Rectal smooth muscle tissue (tissue), 1 donor: ENCODE data around the gene KIAA1217.

Source experiments
- H3K27ac ChIP-seq: one replicate; pipeline ENCODE4 v1.7.0; 2013; ENCODE audit warnings: low read depth, low read length, inconsistent platforms
- H3K27me3 ChIP-seq: one replicate; pipeline ENCODE4 v1.7.0; 2013; ENCODE audit warnings: low read length; ENCODE audit not compliant: control insufficient read depth, insufficient read depth
- H3K36me3 ChIP-seq: one replicate; pipeline ENCODE4 v1.7.0; 2013; ENCODE audit warnings: low read length; ENCODE audit not compliant: control insufficient read depth, insufficient read depth
- H3K4me1 ChIP-seq: one replicate; pipeline ENCODE4 v1.7.0; 2013; ENCODE audit warnings: low read length; ENCODE audit not compliant: control insufficient read depth, insufficient read depth
- H3K4me3 ChIP-seq: one replicate; pipeline ENCODE4 v1.7.0; 2013; ENCODE audit warnings: low read length
- H3K9ac ChIP-seq: one replicate; pipeline ENCODE4 v1.7.0; 2013; ENCODE audit warnings: low read length

Gene KIAA1217

DNA sequence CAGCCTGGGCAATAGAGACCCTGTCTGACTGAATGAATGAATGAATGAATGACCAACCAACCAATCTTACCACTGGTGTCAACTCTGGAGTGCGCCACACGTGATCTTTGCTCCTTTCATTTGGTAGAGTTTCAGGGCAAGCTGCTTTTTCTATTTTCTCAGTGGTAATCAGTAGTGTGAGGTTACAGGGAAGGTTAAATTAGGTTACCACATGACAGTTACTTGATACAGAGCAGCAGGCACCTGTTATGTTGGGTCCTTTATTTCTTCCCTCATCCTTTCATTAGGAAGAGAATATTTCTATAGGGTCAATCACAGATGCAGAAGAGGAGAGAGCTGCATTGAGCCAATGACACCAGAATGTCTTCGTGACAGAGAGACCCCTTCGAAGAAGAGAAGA is 167.8 kb downstream of the KIAA1217 start:
- H3K27me3 ChIP-seq: no peaks in the 10 kb centered on the region
- no peak overlapping the region for H3K9ac ChIP-seq
- H3K4me1 ChIP-seq: no peaks in the 10 kb centered on the region
- no peak overlapping the region for H3K4me3 ChIP-seq
- H3K36me3 ChIP-seq: no peaks in the 10 kb centered on the region
- H3K27ac ChIP-seq: no peak overlapping the region

DNA sequence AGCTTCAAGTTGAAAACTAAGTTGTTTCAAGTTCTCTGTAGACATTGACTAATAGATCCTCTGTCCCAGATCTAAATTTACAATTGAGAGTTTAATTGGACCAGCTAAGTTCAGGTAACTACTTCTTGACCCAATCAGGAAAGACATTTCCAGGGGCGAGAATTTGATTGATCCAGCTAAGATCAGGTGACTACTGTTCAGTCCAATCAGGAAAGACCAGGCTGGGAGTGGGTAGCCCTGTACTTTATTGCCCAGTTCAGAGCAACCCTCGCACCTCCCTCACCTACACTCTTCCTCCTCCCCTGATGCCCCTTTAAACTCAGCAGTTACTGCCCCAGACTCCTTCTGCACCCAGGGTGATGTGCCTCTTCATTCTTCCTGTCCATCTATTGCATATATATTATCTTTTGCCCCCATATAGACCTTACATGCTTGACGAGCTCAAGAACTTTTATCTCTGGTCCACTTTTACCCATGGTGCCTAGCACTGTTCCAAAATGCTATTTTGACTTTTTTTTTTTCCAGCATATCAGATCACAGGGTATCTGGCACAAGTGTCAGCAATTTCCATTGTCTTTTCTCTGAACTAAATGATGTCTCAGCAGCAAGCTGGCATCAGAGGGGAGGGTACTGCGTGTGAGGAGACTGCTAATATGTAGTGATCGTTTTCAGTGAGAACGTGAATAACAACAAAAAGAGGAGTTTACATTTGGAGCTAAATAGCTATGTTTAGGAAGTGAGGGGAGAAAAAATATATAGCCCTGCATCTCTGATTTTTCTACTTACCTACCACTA is 169.4 kb downstream of the KIAA1217 start:
- no peaks in the 10 kb centered on the region for H3K36me3 ChIP-seq
- H3K27me3 ChIP-seq: no peaks in the 10 kb centered on the region
- H3K27ac ChIP-seq: no peak overlapping the region
- H3K4me1 ChIP-seq: peaks cover 3% of the 10 kb centered on the region
- H3K4me3 ChIP-seq: no peak overlapping the region
- H3K9ac ChIP-seq: no peak overlapping the region

DNA sequence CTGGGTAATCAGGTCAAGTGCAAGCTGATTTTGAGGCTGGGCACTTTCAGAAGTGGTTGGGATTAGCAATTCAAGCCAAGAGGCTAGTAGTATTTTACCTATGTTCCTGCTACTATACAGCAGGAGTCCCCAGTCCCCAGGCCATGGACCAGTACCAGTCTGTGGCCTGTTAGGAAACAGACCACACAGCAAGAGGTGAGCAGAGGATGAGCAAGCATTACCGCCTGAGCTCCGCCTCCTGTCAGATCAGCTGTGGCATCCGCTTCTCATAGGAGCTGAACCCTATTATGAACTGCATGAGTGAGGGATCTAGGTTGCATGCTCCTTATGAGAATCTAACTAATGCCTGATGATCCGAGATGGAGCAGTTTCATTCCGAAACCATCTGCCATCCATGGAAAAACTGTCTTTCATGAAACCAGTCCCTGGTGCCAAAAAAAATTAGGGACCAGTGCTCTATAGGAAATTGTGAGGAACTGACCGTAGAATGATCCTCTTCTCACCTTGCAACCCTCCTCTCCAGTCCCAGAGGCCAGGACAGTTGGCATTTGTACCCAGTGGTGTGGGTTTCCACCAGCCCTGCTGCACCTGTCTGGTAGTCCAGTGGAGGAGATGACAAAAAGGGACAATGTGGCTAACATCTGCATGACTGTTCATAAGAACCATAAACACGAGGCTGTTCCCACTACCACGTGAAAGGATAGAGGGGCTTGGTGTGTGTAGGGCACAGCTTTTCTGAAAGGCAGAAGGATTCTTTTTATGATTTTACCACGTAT is 172.5 kb downstream of the KIAA1217 start:
- Histone ChIP-seq H3K27ac (no peak overlapping the region), H3K4me1 (peaks cover 4% of the 10 kb centered on the region), H3K9ac (no peak overlapping the region), H3K27me3 (no peaks in the 10 kb centered on the region), H3K36me3 (no peaks in the 10 kb centered on the region), H3K4me3 (no peak overlapping the region)

DNA sequence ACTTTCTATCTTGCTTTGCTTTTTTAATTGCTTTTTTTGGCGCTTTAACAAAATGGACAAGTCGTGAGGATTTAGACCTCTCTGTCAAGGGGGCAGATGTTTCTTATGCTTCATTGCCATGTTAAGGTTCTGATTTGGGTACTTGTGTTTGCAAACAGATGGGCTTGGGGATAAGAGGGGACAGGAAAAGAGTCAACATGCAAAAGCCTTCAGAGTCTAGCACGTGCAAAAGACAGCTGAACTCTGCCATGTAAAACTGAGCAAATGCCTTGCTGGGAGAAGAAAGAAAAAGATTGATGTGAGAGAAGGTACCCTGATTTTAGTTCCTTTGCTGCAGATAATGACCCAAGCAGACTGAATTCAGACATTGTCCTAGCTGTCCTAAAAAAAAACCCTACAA is 173.1 kb downstream of the KIAA1217 start:
- H3K4me3 ChIP-seq: no peak overlapping the region
- no peak overlapping the region for H3K9ac ChIP-seq
- no peaks in the 10 kb centered on the region for H3K36me3 ChIP-seq
- no peaks in the 10 kb centered on the region for H3K27me3 ChIP-seq
- peaks cover 4% of the 10 kb centered on the region for H3K4me1 ChIP-seq
- H3K27ac ChIP-seq: no peak overlapping the region

DNA sequence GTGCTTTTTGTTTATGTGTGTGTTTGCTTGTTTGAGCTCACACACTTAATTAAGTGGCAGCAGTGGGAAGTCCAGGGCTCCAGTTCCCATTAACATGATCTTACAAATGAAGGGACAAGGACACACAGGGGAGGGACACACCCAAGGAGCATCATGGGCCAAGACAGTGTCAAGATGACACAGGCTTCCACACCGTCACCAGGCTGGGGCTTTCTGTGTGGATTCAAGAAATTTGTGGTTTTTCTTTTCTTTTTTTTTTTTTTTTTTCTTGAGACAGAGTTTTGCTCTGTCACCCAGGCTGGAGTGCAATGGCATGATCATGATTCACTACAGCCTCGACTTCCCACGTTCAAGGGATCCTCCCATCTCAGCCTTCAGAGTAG is 173.6 kb downstream of the KIAA1217 start:
- Histone ChIP-seq H3K27ac (no peak overlapping the region), H3K9ac (no peak overlapping the region)

DNA sequence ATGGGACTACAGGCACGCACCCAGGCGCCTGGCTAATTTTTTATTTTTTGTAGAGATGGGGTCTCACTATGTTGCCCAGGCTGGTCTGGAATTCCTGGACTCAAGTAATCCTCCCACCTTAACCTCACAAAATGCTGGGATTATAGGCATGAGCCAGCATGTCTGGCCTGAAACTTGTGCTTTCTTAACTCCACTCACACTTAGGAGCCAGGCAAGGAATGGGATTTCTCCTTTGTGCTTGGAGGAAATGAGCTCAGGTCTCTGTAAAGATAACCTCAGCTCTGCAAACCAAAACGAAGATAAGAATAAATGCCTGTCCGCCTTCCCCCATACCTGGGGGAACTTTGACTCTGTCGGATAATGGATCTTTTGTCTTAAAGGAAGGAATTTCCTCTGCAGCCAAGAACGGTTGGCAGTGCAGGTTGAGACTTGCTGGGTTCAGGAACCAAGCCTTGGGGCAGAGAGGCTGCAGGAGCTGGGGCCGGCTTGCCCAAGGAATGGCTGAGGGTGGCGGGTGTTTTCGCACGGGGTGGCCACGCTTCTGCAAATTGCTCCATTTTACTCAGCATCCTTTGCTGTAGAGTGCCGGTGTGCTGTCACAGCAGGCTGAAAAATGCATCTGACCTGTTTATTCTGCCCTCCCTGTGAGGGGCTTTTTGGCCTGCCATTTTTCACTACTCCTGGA is 174.2 kb downstream of the KIAA1217 start:
- Histone ChIP-seq H3K36me3 (no peaks in the 10 kb centered on the region), H3K27me3 (no peaks in the 10 kb centered on the region), H3K27ac (no peak overlapping the region), H3K4me1 (peaks cover 4% of the 10 kb centered on the region), H3K9ac (no peak overlapping the region), H3K4me3 (no peak overlapping the region)

More for the DNA sequence above, 173.6 kb downstream of the KIAA1217 start:
- Histone ChIP-seq H3K4me3 (no peak overlapping the region), H3K4me1 (peaks cover 4% of the 10 kb centered on the region), H3K36me3 (no peaks in the 10 kb centered on the region), H3K27me3 (no peaks in the 10 kb centered on the region)

DNA sequence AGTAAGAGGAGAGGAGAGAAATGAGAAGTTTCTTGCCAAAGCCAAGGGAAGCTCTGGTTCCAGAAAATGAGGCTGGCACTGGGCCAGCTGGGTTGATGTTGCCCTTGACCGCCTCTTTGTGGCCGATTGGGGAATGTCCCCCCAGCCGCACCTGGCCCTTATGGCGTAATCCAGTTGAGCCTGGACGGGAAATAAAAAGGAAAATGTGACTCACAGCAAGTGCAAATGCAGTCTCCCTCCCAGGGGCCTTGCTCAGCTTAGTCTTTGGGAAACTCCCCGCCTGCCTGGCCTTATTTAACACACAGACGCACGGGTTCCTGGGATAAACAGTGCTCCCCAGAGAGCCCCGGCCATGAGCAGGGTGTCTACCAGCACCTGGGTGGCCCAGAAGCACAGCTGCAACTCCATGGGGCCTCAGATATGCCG is 174.8 kb downstream of the KIAA1217 start:
- no peaks in the 10 kb centered on the region for H3K27me3 ChIP-seq
- H3K4me1 ChIP-seq: peaks cover 4% of the 10 kb centered on the region
- no peaks in the 10 kb centered on the region for H3K36me3 ChIP-seq
- H3K27ac ChIP-seq: peak overlapping the region; percentile 58
- H3K4me3 ChIP-seq: peak overlapping the region; percentile 44
- H3K9ac ChIP-seq: no peak overlapping the region

DNA sequence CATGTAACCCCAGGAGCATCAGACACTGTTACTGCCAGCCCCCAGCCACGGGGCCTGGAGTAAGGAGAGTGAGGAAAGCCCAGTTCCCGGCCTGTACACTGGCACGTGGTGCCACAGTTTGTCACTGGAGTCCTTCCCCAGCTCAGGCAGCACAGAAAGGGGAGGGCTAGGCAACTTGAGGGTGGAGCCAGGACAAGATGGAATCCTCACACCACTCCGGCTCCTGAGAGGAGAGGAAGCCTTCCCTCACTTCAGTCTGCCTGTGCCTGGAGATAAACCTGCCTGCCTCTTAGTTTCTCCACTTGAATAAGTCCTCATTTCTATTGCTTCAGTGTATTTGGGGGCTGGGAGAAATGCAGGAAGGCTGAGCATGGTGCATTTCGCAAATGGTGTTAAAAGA is 176.0 kb downstream of the KIAA1217 start:
- Histone ChIP-seq H3K36me3 (no peaks in the 10 kb centered on the region), H3K27me3 (no peaks in the 10 kb centered on the region), H3K9ac (no peak overlapping the region), H3K27ac (no peak overlapping the region), H3K4me3 (no peak overlapping the region), H3K4me1 (peaks cover 4% of the 10 kb centered on the region)

DNA sequence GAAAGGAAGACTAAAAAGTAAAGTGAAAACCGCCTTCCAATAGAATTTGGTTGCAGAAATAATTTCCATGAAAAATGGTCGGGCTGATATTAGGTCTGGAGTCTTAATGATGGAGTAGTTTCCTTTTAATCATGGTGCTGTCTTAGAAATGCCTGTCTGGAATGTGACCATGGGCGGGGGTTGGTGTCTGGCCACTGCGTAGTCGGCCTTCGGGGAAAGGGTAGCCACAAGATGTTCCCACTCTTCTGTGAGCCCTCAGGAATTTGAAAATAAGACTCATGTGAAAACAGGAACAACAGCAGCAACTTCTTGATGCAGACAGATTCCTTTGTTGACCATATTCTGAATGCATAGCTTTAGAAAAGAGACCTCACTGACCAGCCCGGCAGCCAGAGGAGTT is 176.8 kb downstream of the KIAA1217 start:
- no peaks in the 10 kb centered on the region for H3K36me3 ChIP-seq
- H3K4me3 ChIP-seq: no peak overlapping the region
- peaks cover 4% of the 10 kb centered on the region for H3K4me1 ChIP-seq
- H3K27me3 ChIP-seq: no peaks in the 10 kb centered on the region
- H3K27ac ChIP-seq: no peak overlapping the region
- H3K9ac ChIP-seq: no peak overlapping the region

DNA sequence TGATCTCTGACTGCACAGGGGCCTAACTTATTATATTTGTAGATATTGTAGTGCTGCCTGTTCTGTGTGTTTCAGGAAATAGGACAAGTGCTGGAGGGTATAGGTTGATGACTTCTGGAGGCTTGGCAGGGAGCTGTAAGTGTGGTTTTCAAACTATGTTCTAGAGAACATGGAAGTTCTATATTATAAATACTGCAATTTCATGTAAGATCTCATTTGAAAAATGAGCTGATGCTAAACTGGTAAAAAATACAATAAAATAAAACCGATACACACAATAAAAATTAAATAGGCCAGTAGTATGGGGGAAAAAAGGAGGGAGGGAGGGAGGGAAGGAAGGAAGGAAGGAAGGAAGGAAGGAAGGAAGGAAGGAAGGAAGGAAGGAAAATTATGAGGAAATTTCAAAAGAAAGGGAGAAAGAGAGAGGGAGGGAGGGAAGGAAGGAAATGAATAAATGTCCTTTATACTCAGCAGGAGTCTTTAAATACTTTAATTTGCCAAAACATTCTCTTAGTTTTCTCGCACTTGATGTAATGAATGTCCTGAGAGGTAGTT is 181.3 kb downstream of the KIAA1217 start:
- Histone ChIP-seq H3K4me1 (no peaks in the 10 kb centered on the region), H3K4me3 (no peak overlapping the region), H3K27ac (no peak overlapping the region), H3K27me3 (no peaks in the 10 kb centered on the region), H3K36me3 (no peaks in the 10 kb centered on the region), H3K9ac (no peak overlapping the region)

DNA sequence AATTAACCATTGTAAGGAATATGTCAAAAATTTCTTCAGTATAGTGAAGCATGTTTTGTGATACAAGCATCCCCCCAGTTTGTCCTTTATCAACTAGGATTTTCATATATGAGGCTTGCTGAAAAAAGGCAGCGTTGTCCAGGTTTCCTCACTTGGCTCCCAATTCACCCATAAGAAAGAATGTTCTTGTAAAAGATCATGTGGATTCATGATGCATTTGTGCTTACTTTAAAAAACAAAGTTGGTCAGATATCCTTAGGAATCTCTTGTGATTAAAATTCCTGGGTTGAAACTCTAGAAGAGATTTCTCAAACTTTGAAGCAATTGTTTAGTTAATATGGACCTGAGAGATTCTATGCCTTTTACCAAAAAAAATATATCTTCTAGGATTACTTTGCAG is 181.8 kb downstream of the KIAA1217 start:
- H3K9ac ChIP-seq: no peak overlapping the region
- no peaks in the 10 kb centered on the region for H3K27me3 ChIP-seq
- H3K27ac ChIP-seq: no peak overlapping the region
- H3K4me3 ChIP-seq: no peak overlapping the region
- H3K36me3 ChIP-seq: no peaks in the 10 kb centered on the region
- H3K4me1 ChIP-seq: no peaks in the 10 kb centered on the region

DNA sequence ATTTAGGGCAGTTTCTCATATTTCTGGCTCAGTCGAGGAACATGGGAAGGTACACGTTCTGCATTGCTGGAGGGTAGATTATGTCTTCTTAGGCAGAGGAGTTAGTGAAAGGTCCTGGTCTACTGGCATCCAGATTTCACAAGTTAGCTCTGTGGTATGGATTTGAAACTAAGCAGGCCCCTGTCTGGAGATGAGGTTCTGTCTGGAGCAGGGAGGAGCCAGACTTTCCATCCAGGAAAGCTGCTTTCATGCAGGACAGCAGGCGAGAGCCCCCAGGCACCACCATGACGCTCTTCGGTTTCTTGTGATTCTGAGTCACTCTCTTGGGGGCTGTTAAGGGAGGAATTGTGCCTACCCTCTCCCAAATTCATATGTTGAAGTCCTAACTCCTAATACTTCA is 184.3 kb downstream of the KIAA1217 start:
- no peaks in the 10 kb centered on the region for H3K27me3 ChIP-seq
- H3K4me3 ChIP-seq: no peak overlapping the region
- H3K9ac ChIP-seq: no peak overlapping the region
- H3K4me1 ChIP-seq: no peaks in the 10 kb centered on the region
- no peaks in the 10 kb centered on the region for H3K36me3 ChIP-seq
- H3K27ac ChIP-seq: no peak overlapping the region
